ENCODE results near the gene AQP12A. TPM values are rescaled to one million over a fixed set of nuclear protein-coding genes. Genes with fewer than 3 reads are reported as not detected.

The AQP12A gene
- total RNA-seq, 1 experiment from 2014 or later, result not detected

- DNase-seq (ENCODE audit: low read depth, low spot score) (no peak), ATAC-seq (no peak)
- Histone ChIP-seq H3K9me3 (ENCODE audit: control insufficient read depth in 1 of 2, insufficient read depth in 1 of 2, low read depth in 1 of 2, low read length in 2 of 2) (no peaks in the 10 kb centered on the region), H3K4me3 (replicated peaks in 1 of 2; ENCODE audit: low read depth in 1 of 2, low read length in 2 of 2) (no peak overlapping the region), H2AFZ (ENCODE audit: low read depth, low read length, poor library complexity, severe bottlenecking) (no peak overlapping the region), H4K20me1 (ENCODE audit: insufficient read depth) (no peaks in the 10 kb centered on the region), H3K79me2 (ENCODE audit: insufficient read depth, low read length) (no peaks in the 10 kb centered on the region), H3K27me3 (ENCODE audit: insufficient read depth, low read length) (no peaks in the 10 kb centered on the region), H3K36me3 (ENCODE audit: control insufficient read depth in 1 of 2, insufficient read depth in 2 of 2, low read length in 2 of 2) (no peaks in the 10 kb centered on the region), H3K4me1 (ENCODE audit: control insufficient read depth in 1 of 2, insufficient read depth in 2 of 2, low read length in 2 of 2) (no peaks in the 10 kb centered on the region), H3K27ac (ENCODE audit: low read depth, low read length) (no peak overlapping the region), H3K9me2 (ENCODE audit: insufficient read depth) (no peaks in the 10 kb centered on the region), H3K9ac (ENCODE audit: low read length) (no peak overlapping the region), H3K4me2 (ENCODE audit: low read length) (no peak overlapping the region)
- POLR2A ChIA-PET, result no interaction called here
- intact Hi-C loops (cut with micrococcal nuclease), result no loop called here
- CTCF ChIA-PET, result no interaction called here
- no TSS peak for BruUV-seq (replicated peaks)
- RAD21 ChIA-PET (ENCODE audit: low non-redundant PET in 1 of 2, low total read pairs in 2 of 2, uncharacterized antibody in 2 of 2, unreplicated experiment in 2 of 2), result no interaction called here
- TF ChIP-seq REST (IDR thresholded peaks at IDR 0.05; ENCODE audit: low read depth) (no peak), ZNF274 (IDR thresholded peaks at IDR 0.05; ENCODE audit: low read depth, low read length) (no peak), EZH2phosphoT487 (IDR thresholded peaks at IDR 0.05; ENCODE audit: borderline replicate concordance) (no peak), SIN3A (IDR thresholded peaks at IDR 0.05; ENCODE audit: low read depth) (no peak), POLR2AphosphoS5 (IDR thresholded peaks at IDR 0.05; ENCODE audit: low read depth, low read length) (no peak), MAX (IDR thresholded peaks at IDR 0.05) (no peak), JUND (IDR thresholded peaks at IDR 0.05) (no peak), TCF7L2 (IDR thresholded peaks at IDR 0.05; ENCODE audit: borderline replicate concordance, extremely low read depth, insufficient read depth, insufficient read length) (no peak), CBX3 (IDR thresholded peaks at IDR 0.05; ENCODE audit: low read depth) (no peak), RAD21 (IDR thresholded peaks at IDR 0.05; ENCODE audit: low read depth) (no peak), POLR2A (IDR thresholded peaks at IDR 0.05; ENCODE audit: borderline replicate concordance, extremely low read depth, insufficient read depth, insufficient read length) (no peak), YY1 (IDR thresholded peaks at IDR 0.05; ENCODE audit: extremely low read depth, insufficient replicate concordance, low read depth, low read length) (no peak), EGR1 (IDR thresholded peaks at IDR 0.05; ENCODE audit: low read depth) (no peak)
- TF ChIP-seq, protein P1, sequence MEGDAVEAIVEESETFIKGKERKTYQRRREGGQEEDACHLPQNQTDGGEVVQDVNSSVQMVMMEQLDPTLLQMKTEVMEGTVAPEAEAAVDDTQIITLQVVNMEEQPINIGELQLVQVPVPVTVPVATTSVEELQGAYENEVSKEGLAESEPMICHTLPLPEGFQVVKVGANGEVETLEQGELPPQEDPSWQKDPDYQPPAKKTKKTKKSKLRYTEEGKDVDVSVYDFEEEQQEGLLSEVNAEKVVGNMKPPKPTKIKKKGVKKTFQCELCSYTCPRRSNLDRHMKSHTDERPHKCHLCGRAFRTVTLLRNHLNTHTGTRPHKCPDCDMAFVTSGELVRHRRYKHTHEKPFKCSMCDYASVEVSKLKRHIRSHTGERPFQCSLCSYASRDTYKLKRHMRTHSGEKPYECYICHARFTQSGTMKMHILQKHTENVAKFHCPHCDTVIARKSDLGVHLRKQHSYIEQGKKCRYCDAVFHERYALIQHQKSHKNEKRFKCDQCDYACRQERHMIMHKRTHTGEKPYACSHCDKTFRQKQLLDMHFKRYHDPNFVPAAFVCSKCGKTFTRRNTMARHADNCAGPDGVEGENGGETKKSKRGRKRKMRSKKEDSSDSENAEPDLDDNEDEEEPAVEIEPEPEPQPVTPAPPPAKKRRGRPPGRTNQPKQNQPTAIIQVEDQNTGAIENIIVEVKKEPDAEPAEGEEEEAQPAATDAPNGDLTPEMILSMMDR (IDR thresholded peaks at IDR 0.05 in 2 of 3, conservative IDR thresholded peaks at IDR 0.05 in 1 of 3; ENCODE audit: borderline replicate concordance in 1 of 3, insufficient read depth in 1 of 3, low read depth in 2 of 3, low read length in 2 of 3), result no peak
Measured at GRCh38 chr2:240702640-240703011, 11.0 kb downstream of the AQP12A start.

All from HCT116 (cell line).